CD14-positive monocyte (primary cell): Measurements from ENCODE around the gene PRUNE1. TPM values are rescaled to one million over a fixed set of nuclear protein-coding genes. Genes with fewer than 3 reads are reported as not detected.

ENCODE experiments used
- DNase-seq, 3 donors: peaks; one replicate each; pipeline ENCODE4 v3.0.0-alpha.2; 2011 to 2022
- H2AFZ ChIP-seq: 2 replicates; pipeline ENCODE4 v1.6.0; 2012; ENCODE audit warnings: mild to moderate bottlenecking, low read depth, low read length, inconsistent platforms; ENCODE audit not compliant: insufficient read depth, poor library complexity, severe bottlenecking
- H3K27ac ChIP-seq, 2 donors: 1 replicate in 1 of 2; 2 replicates in 1 of 2; pipeline ENCODE4 v1.5.1; 2012 to 2013; ENCODE audit warnings: low read length in 2 of 2, control low read depth in 1 of 2, inconsistent platforms in 1 of 2, low read depth in 1 of 2, mild to moderate bottlenecking in 1 of 2
- H3K27me3 ChIP-seq, 2 donors: one replicate each; pipeline versions ENCODE4 v1.6.0 to v1.6.1; 2011 to 2013; ENCODE audit warnings: low read length in 2 of 2; ENCODE audit not compliant: control insufficient read depth in 2 of 2, insufficient read depth in 2 of 2
- H3K36me3 ChIP-seq, 2 donors: replicated peaks in 1 of 2; 1 replicate in 1 of 2; 2 replicates in 1 of 2; pipeline versions ENCODE4 v1.5.1 to v1.6.1; 2012 to 2013; ENCODE audit warnings: low read length in 2 of 2, control low read depth in 1 of 2, inconsistent platforms in 1 of 2, mild to moderate bottlenecking in 1 of 2; ENCODE audit not compliant: insufficient read depth in 2 of 2, control insufficient read depth in 1 of 2
- H3K4me1 ChIP-seq, 2 donors: 1 replicate in 1 of 2; 2 replicates in 1 of 2; pipeline versions ENCODE4 v1.5.1 to v1.6.1; 2012 to 2013; ENCODE audit warnings: low read length in 2 of 2, control low read depth in 1 of 2, inconsistent platforms in 1 of 2, mild to moderate bottlenecking in 1 of 2, moderate library complexity in 1 of 2; ENCODE audit not compliant: insufficient read depth in 2 of 2, control insufficient read depth in 1 of 2
- H3K4me2 ChIP-seq: replicated peaks from 2 replicates; pipeline ENCODE3; 2012; ENCODE audit warnings: low read length, moderate library complexity, mild to moderate bottlenecking; ENCODE audit not compliant: poor library complexity, severe bottlenecking; ENCODE audit errors: extremely low read depth
- H3K4me3 ChIP-seq, 3 experiments: fragments of 200-600 bp in 1 of 3; sonication (generic) in 1 of 3; replicated peaks in 1 of 3; 1 replicate in 2 of 3; 2 replicates in 1 of 3; pipeline ENCODE4 v1.5.1; 2011 to 2013; ENCODE audit warnings: low read length in 3 of 3, mild to moderate bottlenecking in 3 of 3, control low read depth in 2 of 3, low read depth in 2 of 3, inconsistent platforms in 1 of 3, moderate library complexity in 1 of 3
- H3K79me2 ChIP-seq: 2 replicates; pipeline ENCODE4 v1.6.0; 2012; ENCODE audit warnings: mild to moderate bottlenecking, control low read depth, inconsistent platforms, low read length, moderate library complexity; ENCODE audit not compliant: insufficient read depth
- H3K9ac ChIP-seq: 2 replicates; pipeline ENCODE4 v1.6.0; 2017; ENCODE audit warnings: low read length, mild to moderate bottlenecking; ENCODE audit not compliant: insufficient read depth, poor library complexity, severe bottlenecking
- H3K9me3 ChIP-seq, 2 donors: replicated peaks in 1 of 2; 1 replicate in 1 of 2; 2 replicates in 1 of 2; pipeline versions ENCODE4 v1.5.1 to v1.6.1; 2012 to 2013; ENCODE audit warnings: low read length in 2 of 2, control low read depth in 1 of 2; ENCODE audit not compliant: control insufficient read depth in 1 of 2, insufficient read depth in 1 of 2
- H4K20me1 ChIP-seq: 2 replicates; pipeline ENCODE4 v1.6.0; 2012; ENCODE audit warnings: mild to moderate bottlenecking, low read length, control low read depth, moderate library complexity; ENCODE audit not compliant: insufficient read depth
- H3K27ac Mint-ChIP-seq, 7 donors: one replicate each; pipeline ENCODE4 v1.8.0; 2020; ENCODE audit warnings: mild to moderate bottlenecking in 7 of 7, mixed read lengths in 7 of 7, moderate library complexity in 6 of 7, inconsistent platforms in 2 of 7
- H3K27me3 Mint-ChIP-seq, 3 donors: one replicate each; pipeline ENCODE4 v1.8.0; 2021 to 2022; ENCODE audit warnings: low read depth in 3 of 3, mild to moderate bottlenecking in 3 of 3, mixed read lengths in 3 of 3, moderate library complexity in 3 of 3, inconsistent platforms in 1 of 3
- H3K36me3 Mint-ChIP-seq, 2 donors: one replicate each; pipeline ENCODE4 v1.8.0; 2020; ENCODE audit warnings: mixed read lengths in 2 of 2, inconsistent platforms in 1 of 2, mild to moderate bottlenecking in 1 of 2
- H3K4me1 Mint-ChIP-seq: one replicate; pipeline ENCODE4 v1.8.0; 2020; ENCODE audit warnings: mild to moderate bottlenecking, mixed read lengths
- H3K4me3 Mint-ChIP-seq, 2 donors: one replicate each; pipeline ENCODE4 v1.8.0; 2020; ENCODE audit warnings: mild to moderate bottlenecking in 2 of 2, mixed read lengths in 2 of 2, moderate library complexity in 1 of 2
- H3K9me3 Mint-ChIP-seq, 7 donors: one replicate each; pipeline ENCODE4 v1.8.0; 2020 to 2022; ENCODE audit warnings: mixed read lengths in 7 of 7, mild to moderate bottlenecking in 6 of 7, moderate library complexity in 6 of 7, inconsistent platforms in 2 of 7
- WGBS: methylation state at CpG from one replicate; pipeline ENCODE4 v1.1.5; 2013; ENCODE audit warnings: missing lambda C conversion rate; ENCODE audit not compliant: insufficient coverage; 5-methylcytosine and 5-hydroxymethylcytosine counted together
- intact Hi-C, 2 donors: fragments of 100-400 bp; cut with micrococcal nuclease; formaldehyde crosslinking; loops; one replicate each; pipeline versions ENCODE4 v1.15.0 to v1.15.1; 2023
- polyA plus RNA-seq, 3 donors: library from polyadenylated mRNA; depleted of rRNA in 1 of 3; unstranded in 2 of 3; stranded (reverse) in 1 of 3; fragments of 300-500 nt in 2 of 3; fragments of >200 nt in 1 of 3; fragmentation: Illumina TruSeq in 2 of 3; gene quantifications; 1 replicate in 2 of 3; 2 replicates in 1 of 3; pipeline ENCODE4 v1.2.3, GENCODE V29; 2012 to 2021
- TF ChIP-seq, protein P1 (sequence below): fragments of 200-600 bp; IDR thresholded peaks from one replicate; pipeline ENCODE4 v1.8.0; 2022; ENCODE audit warnings: antibody characterized with exemption, mild to moderate bottlenecking

PRUNE1 gene
- polyA plus RNA-seq, 3 donors: 8.4 to 22.8 (median 22.6) TPM

DNA sequence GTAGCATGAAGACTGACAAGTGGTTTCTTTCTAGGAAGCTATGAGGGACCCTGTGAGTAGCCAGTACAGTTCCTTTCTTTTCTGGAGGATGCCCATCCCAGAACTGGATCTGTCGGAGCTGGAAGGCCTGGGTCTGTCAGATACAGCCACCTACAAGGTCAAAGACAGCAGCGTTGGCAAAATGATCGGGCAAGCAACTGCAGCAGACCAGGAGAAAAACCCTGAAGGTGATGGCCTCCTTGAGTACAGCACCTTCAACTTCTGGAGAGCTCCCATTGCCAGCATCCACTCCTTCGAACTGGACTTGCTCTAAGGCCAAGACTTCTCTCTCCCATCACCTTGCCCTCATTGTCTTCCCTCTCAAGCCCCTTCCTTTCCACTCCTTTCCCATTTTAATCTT lies 58.9 kb downstream of the PRUNE1 start:
- Mint-ChIP-seq H3K9me3 (no peaks in the 10 kb centered on the region), H3K36me3 (no peaks in the 10 kb centered on the region), H3K27ac (peak overlapping the region in 1 of 7 donors; percentile 50), H3K4me1 (peaks cover 8% of the 10 kb centered on the region), H3K27me3 (no peaks in the 10 kb centered on the region), H3K4me3 (no peak overlapping the region)
- Histone ChIP-seq H3K9ac (no peak overlapping the region), H3K4me3 (no peak overlapping the region), H3K27me3 (no peaks in the 10 kb centered on the region), H3K79me2 (peaks cover 14% of the 10 kb centered on the region), H3K9me3 (no peaks in the 10 kb centered on the region), H3K27ac (no peak overlapping the region), H4K20me1 (no peaks in the 10 kb centered on the region), H3K4me2 (no peak overlapping the region), H2AFZ (no peak overlapping the region), H3K4me1 (peaks cover 15 to 23% of the 10 kb centered on the region in 2 donors), H3K36me3 (no peaks in the 10 kb centered on the region)
- intact Hi-C loops: no loop called here
- TF ChIP-seq, protein P1, sequence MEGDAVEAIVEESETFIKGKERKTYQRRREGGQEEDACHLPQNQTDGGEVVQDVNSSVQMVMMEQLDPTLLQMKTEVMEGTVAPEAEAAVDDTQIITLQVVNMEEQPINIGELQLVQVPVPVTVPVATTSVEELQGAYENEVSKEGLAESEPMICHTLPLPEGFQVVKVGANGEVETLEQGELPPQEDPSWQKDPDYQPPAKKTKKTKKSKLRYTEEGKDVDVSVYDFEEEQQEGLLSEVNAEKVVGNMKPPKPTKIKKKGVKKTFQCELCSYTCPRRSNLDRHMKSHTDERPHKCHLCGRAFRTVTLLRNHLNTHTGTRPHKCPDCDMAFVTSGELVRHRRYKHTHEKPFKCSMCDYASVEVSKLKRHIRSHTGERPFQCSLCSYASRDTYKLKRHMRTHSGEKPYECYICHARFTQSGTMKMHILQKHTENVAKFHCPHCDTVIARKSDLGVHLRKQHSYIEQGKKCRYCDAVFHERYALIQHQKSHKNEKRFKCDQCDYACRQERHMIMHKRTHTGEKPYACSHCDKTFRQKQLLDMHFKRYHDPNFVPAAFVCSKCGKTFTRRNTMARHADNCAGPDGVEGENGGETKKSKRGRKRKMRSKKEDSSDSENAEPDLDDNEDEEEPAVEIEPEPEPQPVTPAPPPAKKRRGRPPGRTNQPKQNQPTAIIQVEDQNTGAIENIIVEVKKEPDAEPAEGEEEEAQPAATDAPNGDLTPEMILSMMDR: no peak
- no peak for DNase-seq
- 100% methylated on average over 4 of the region's 4 CpGs for WGBS

DNA sequence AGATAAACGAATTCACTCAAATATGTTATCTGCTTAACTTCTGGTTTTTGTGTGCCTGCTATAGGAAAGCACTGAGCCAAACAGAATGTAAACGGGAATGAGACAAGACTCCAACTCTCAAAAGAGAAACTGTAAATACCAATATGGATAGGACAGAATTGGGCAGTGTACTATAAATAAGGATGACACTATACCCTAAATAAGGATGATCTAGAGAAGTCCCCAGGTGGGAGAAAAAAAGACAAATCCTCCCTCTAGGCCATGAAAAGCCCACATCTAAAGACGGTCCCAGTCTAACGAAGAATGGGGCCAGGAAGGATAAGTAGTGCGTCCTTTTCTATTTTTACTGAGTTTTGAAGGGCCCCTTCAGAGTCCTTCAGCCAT lies 60.8 kb downstream of the PRUNE1 start:
- H3K36me3 ChIP-seq: no peaks in the 10 kb centered on the region
- H3K9ac ChIP-seq: no peak overlapping the region
- H2AFZ ChIP-seq: no peak overlapping the region
- no peak overlapping the region for H3K4me3 Mint-ChIP-seq
- no peak for DNase-seq
- peaks cover 4 to 14% of the 10 kb centered on the region in 2 donors for H3K36me3 Mint-ChIP-seq
- H3K27ac ChIP-seq: no peak overlapping the region
- peaks cover 19% of the 10 kb centered on the region for H3K79me2 ChIP-seq
- intact Hi-C loops: no loop called here
- WGBS: 100% methylated on average over 1 of the region's 5 CpGs
- H3K9me3 ChIP-seq: no peaks in the 10 kb centered on the region
- no peaks in the 10 kb centered on the region for H4K20me1 ChIP-seq
- H3K27me3 ChIP-seq: no peaks in the 10 kb centered on the region
- no peak overlapping the region for H3K4me3 ChIP-seq
- peaks cover 8% of the 10 kb centered on the region for H3K4me1 Mint-ChIP-seq
- H3K9me3 Mint-ChIP-seq: no peaks in the 10 kb centered on the region
- H3K27me3 Mint-ChIP-seq: no peaks in the 10 kb centered on the region
- H3K4me2 ChIP-seq: no peak overlapping the region
- H3K4me1 ChIP-seq: peaks cover 15 to 23% of the 10 kb centered on the region in 2 donors
- no peak overlapping the region for H3K27ac Mint-ChIP-seq
- TF ChIP-seq, protein P1: no peak
